ENCODE measurements around the gene CLIC2.

The CLIC2 gene

GRCh38 chrX:155262970-155263754 is 71.3 kb downstream of the CLIC2 start:
- DNase-seq: no peak

GRCh38 chrX:155259752-155260151 is 74.7 kb downstream of the CLIC2 start:
- DNase-seq: no peak

GRCh38 chrX:155251391-155251790 is 83.0 kb downstream of the CLIC2 start:
- no peak for DNase-seq

GRCh38 chrX:155247497-155247896 is 86.9 kb downstream of the CLIC2 start:
- no peak for DNase-seq

- DNase-seq: no peak
Observed at GRCh38 chrX:155246748-155247147, 87.7 kb downstream of the CLIC2 start.

GRCh38 chrX:155242300-155242699 is 92.1 kb downstream of the CLIC2 start:
- no peak for DNase-seq

GRCh38 chrX:155237719-155238118 is 96.7 kb downstream of the CLIC2 start:
- no peak for DNase-seq

- no peak for DNase-seq
Observed at GRCh38 chrX:155235891-155236290, 98.5 kb downstream of the CLIC2 start.

GRCh38 chrX:155231163-155231562 is 103.3 kb downstream of the CLIC2 start:
- DNase-seq: no peak
